IPS-20b (cell line): ENCODE results near the gene P2RY6.

ENCODE experiments used
- H3K27ac ChIP-seq: one replicate; pipeline ENCODE4 v1.5.1; 2013; ENCODE audit warnings: low read length
- H3K27me3 ChIP-seq: 2 replicates; pipeline ENCODE4 v1.6.1; 2013; ENCODE audit warnings: mild to moderate bottlenecking, low read length, inconsistent platforms; ENCODE audit not compliant: insufficient read depth
- H3K36me3 ChIP-seq: 2 replicates; pipeline ENCODE4 v1.6.1; 2013; ENCODE audit warnings: low read depth, mild to moderate bottlenecking, inconsistent platforms, low read length, moderate library complexity; ENCODE audit not compliant: insufficient read depth
- H3K4me1 ChIP-seq: 2 replicates; pipeline ENCODE4 v1.6.1; 2013; ENCODE audit warnings: mild to moderate bottlenecking, control low read depth, inconsistent platforms, low read length, moderate library complexity; ENCODE audit not compliant: insufficient read depth
- H3K4me3 ChIP-seq: 2 replicates; pipeline ENCODE4 v1.5.1; 2013; ENCODE audit warnings: mild to moderate bottlenecking, low read length, inconsistent platforms
- H3K9ac ChIP-seq: 2 replicates; pipeline ENCODE4 v1.6.1; 2013; ENCODE audit warnings: low read depth, mild to moderate bottlenecking, inconsistent platforms, low read length, moderate library complexity
- H3K9me3 ChIP-seq: 2 replicates; pipeline ENCODE4 v1.6.1; 2013; ENCODE audit warnings: mild to moderate bottlenecking, low read depth, low read length, inconsistent platforms; ENCODE audit not compliant: insufficient read depth

Gene P2RY6

GRCh38 chr11:73249853-73250783 lies 22.0 kb upstream of the P2RY6 start:
- H3K27ac ChIP-seq, result no peak overlapping the region
- H3K9me3 ChIP-seq, result no peaks in the 10 kb centered on the region
- peaks cover 5% of the 10 kb centered on the region; the same call in 1 of the 2 replicates for H3K4me1 ChIP-seq
- no peaks in the 10 kb centered on the region for H3K27me3 ChIP-seq
- no peaks in the 10 kb centered on the region for H3K36me3 ChIP-seq
- H3K4me3 ChIP-seq, result no peak overlapping the region
- H3K9ac ChIP-seq, result no peak overlapping the region

- Histone ChIP-seq H3K4me3 (no peak overlapping the region), H3K36me3 (no peaks in the 10 kb centered on the region), H3K27me3 (no peaks in the 10 kb centered on the region), H3K9me3 (no peaks in the 10 kb centered on the region), H3K4me1 (no peaks in the 10 kb centered on the region), H3K9ac (no peak overlapping the region), H3K27ac (no peak overlapping the region)
Measured at GRCh38 chr11:73252577-73253191, 19.5 kb upstream of the P2RY6 start.

GRCh38 chr11:73257342-73258103 lies 14.6 kb upstream of the P2RY6 start:
- H3K9me3 ChIP-seq, result no peaks in the 10 kb centered on the region
- H3K27me3 ChIP-seq, result peaks cover 4% of the 10 kb centered on the region; the same call in 1 of the 2 replicates
- H3K9ac ChIP-seq, result no peak overlapping the region
- H3K27ac ChIP-seq, result no peak overlapping the region
- H3K4me1 ChIP-seq, result no peaks in the 10 kb centered on the region
- no peak overlapping the region for H3K4me3 ChIP-seq
- no peaks in the 10 kb centered on the region for H3K36me3 ChIP-seq

GRCh38 chr11:73258104-73259035 lies 13.8 kb upstream of the P2RY6 start:
- H3K27me3 ChIP-seq, result peaks cover 11% of the 10 kb centered on the region
- no peak overlapping the region for H3K9ac ChIP-seq
- H3K4me1 ChIP-seq, result no peaks in the 10 kb centered on the region
- H3K36me3 ChIP-seq, result no peaks in the 10 kb centered on the region
- no peak overlapping the region for H3K4me3 ChIP-seq
- no peak overlapping the region for H3K27ac ChIP-seq
- H3K9me3 ChIP-seq, result no peaks in the 10 kb centered on the region

GRCh38 chr11:73259406-73260126 lies 12.6 kb upstream of the P2RY6 start:
- H3K4me3 ChIP-seq, result no peak overlapping the region
- no peaks in the 10 kb centered on the region for H3K36me3 ChIP-seq
- no peaks in the 10 kb centered on the region for H3K4me1 ChIP-seq
- H3K27me3 ChIP-seq, result peaks cover 23% of the 10 kb centered on the region
- H3K9me3 ChIP-seq, result no peaks in the 10 kb centered on the region
- no peak overlapping the region for H3K9ac ChIP-seq
- no peak overlapping the region for H3K27ac ChIP-seq

DNA sequence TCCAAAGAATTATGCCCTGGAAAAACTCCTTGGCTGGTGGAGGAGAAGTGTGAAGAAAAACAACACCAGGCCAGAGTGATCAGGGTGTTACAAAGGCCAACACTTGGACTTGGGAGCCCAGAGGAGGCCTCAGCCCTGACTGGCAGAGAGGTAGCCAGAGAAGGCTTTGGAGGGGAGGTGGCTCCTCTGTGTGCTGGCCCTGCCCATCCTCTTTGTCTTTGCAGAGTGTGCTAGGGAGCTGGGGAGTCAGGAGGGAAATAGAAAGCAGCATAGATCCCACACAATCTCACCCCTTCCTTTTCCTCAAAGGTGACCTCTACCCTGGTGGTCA lies 12.0 kb upstream of the P2RY6 start:
- Histone ChIP-seq H3K27ac (no peak overlapping the region), H3K36me3 (no peaks in the 10 kb centered on the region), H3K4me3 (no peak overlapping the region), H3K27me3 (peaks cover 28% of the 10 kb centered on the region), H3K9ac (no peak overlapping the region), H3K9me3 (no peaks in the 10 kb centered on the region), H3K4me1 (no peaks in the 10 kb centered on the region)

GRCh38 chr11:73262851-73263495 lies 9.2 kb upstream of the P2RY6 start:
- Histone ChIP-seq H3K9ac (no peak overlapping the region), H3K4me1 (no peaks in the 10 kb centered on the region), H3K36me3 (no peaks in the 10 kb centered on the region), H3K27me3 (peaks cover 56% of the 10 kb centered on the region), H3K9me3 (no peaks in the 10 kb centered on the region), H3K27ac (no peak overlapping the region), H3K4me3 (no peak overlapping the region)

GRCh38 chr11:73263640-73264039 lies 8.5 kb upstream of the P2RY6 start:
- Histone ChIP-seq H3K27ac (no peak overlapping the region), H3K4me1 (no peaks in the 10 kb centered on the region), H3K9ac (no peak overlapping the region), H3K27me3 (peaks cover 58% of the 10 kb centered on the region), H3K4me3 (no peak overlapping the region), H3K9me3 (no peaks in the 10 kb centered on the region), H3K36me3 (no peaks in the 10 kb centered on the region)

DNA sequence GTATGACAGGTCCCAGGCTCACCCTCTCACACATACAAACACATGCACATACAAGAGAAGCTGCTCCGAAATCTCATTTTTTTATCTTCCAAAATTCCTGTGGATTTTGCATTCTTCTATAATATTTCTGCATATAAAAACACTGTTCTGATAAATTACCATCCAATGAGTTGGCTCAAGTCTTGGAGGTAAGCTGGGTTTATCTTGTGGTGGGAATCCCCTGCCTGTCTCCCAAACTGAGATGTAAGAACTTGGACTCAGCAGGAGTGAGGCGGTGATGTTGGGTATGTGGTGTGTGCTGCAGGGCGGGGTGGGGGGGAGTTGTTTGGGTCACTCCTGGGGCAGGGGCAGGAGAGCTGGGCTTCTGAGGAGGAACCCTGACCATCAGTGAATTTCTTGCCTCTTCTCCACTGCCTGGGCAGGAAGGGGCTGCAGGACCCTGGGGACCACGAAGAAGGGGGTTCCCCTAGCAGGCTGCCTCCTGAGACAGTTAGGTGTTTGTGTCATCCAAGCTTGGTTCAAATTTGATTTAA lies 6.8 kb upstream of the P2RY6 start:
- peaks cover 58% of the 10 kb centered on the region for H3K27me3 ChIP-seq
- H3K4me1 ChIP-seq, result no peaks in the 10 kb centered on the region
- no peaks in the 10 kb centered on the region for H3K36me3 ChIP-seq
- no peak overlapping the region for H3K4me3 ChIP-seq
- no peak overlapping the region for H3K27ac ChIP-seq
- H3K9ac ChIP-seq, result no peak overlapping the region
- H3K9me3 ChIP-seq, result no peaks in the 10 kb centered on the region
